HepG2 (cell line): ENCODE data around the gene JPH3. TPM values are rescaled to one million over a fixed set of nuclear protein-coding genes. Genes with fewer than 3 reads are reported as not detected.

Source experiments
- ATAC-seq: fragments of 200-7000 bp; cut with Tn5 transposase; 3 replicates; pipeline ENCODE4 v1.9.1; 2020; ENCODE audit warnings: mild to moderate bottlenecking, moderate library complexity
- BruUV-seq: library from RNA; stranded (reverse); fragments of 400-500 nt; replicated peaks from 2 replicates; lab custom pipeline; 2021; lab: Mats Ljungman, UMichigan
- CTCF ChIA-PET: fragments of 300-600 bp; formaldehyde crosslinking; extraction: SDS; loops from one replicate; lab custom pipeline; 2021; ENCODE audit warnings: low total read pairs, inconsistent platforms, low intra/inter-chr PET ratio; lab: Yijun Ruan, JAX
- POLR2A ChIA-PET: fragments of 350-600 bp; sonication (Branson Sonifier 250); formaldehyde crosslinking; loops from one replicate; lab custom pipeline; 2020; ENCODE audit warnings: antibody characterized with exemption, inconsistent platforms; lab: Yijun Ruan, JAX
- DNase-seq: peaks from one replicate; pipeline ENCODE4 v3.0.0-alpha.2; 2015; ENCODE audit warnings: low spot score
- FAIRE-seq: peaks from 3 replicates; lab custom pipeline; 2011; peaks lifted over from hg19 to GRCh38; lab: Jason Lieb, UNC
- H2AFZ ChIP-seq: one replicate; pipeline ENCODE4 v1.6.1; 2011; ENCODE audit warnings: low read length, inconsistent platforms
- H3K27ac ChIP-seq: fragments of 300-600 bp; 3 replicates; pipeline ENCODE4 v1.8.0; 2011; ENCODE audit warnings: mixed run types, mild to moderate bottlenecking, mixed read lengths, low read length, inconsistent platforms; ENCODE audit not compliant: insufficient read depth; ENCODE audit errors: extremely low read length
- H3K27me3 ChIP-seq, 2 experiments: fragments of 200-600 bp in 1 of 2; 2 replicates in 1 of 2; 3 replicates in 1 of 2; pipeline versions ENCODE4 v1.6.0 to v1.8.0; 2011; ENCODE audit warnings: low read length in 2 of 2, mild to moderate bottlenecking in 2 of 2, moderate library complexity in 2 of 2, inconsistent platforms in 1 of 2; ENCODE audit not compliant: insufficient read depth in 2 of 2, control insufficient read depth in 1 of 2
- H3K36me3 ChIP-seq, 2 experiments: fragments of 200-600 bp in 1 of 2; replicated peaks in 1 of 2; 2 replicates in 1 of 2; 3 replicates in 1 of 2; pipeline versions ENCODE4 v1.5.1 to v1.8.0; 2011; ENCODE audit warnings: low read length in 2 of 2, inconsistent platforms in 1 of 2; ENCODE audit not compliant: insufficient read depth in 2 of 2, control insufficient read depth in 1 of 2
- H3K4me1 ChIP-seq: 2 replicates; pipeline ENCODE4 v1.5.1; 2012; ENCODE audit warnings: low read length, inconsistent platforms; ENCODE audit not compliant: insufficient read depth
- H3K4me2 ChIP-seq: 2 replicates; pipeline ENCODE4 v1.6.0; 2011; ENCODE audit warnings: low read depth, low read length, inconsistent platforms
- H3K4me3 ChIP-seq, 3 experiments: fragments of 200-600 bp in 1 of 3; sonication (generic), shearing (Covaris generic) in 1 of 3; replicated peaks in 1 of 3; 2 replicates each; pipeline ENCODE4 v1.5.1; 2011 to 2016; ENCODE audit warnings: low read length in 3 of 3, inconsistent platforms in 2 of 3, low read depth in 2 of 3, mild to moderate bottlenecking in 2 of 3, control low read depth in 1 of 3, mixed read lengths in 1 of 3; ENCODE audit not compliant: insufficient read depth in 1 of 3
- H3K79me2 ChIP-seq: one replicate; pipeline ENCODE4 v1.6.1; 2011; ENCODE audit warnings: low read length, inconsistent platforms; ENCODE audit not compliant: insufficient read depth
- H3K9ac ChIP-seq: 2 replicates; pipeline ENCODE4 v1.6.0; 2011; ENCODE audit warnings: mild to moderate bottlenecking, low read depth, low read length, inconsistent platforms; ENCODE audit not compliant: insufficient read depth
- H3K9me3 ChIP-seq: 2 replicates; pipeline ENCODE4 v1.5.1; 2012; ENCODE audit warnings: mild to moderate bottlenecking, low read length
- H4K20me1 ChIP-seq: 2 replicates; pipeline ENCODE4 v1.6.0; 2011; ENCODE audit warnings: inconsistent platforms, mild to moderate bottlenecking, low read length, moderate library complexity; ENCODE audit not compliant: insufficient read depth
- SIN3A ChIP-seq: IDR thresholded peaks from 2 replicates; pipeline ENCODE4 v1.6.1; 2011; ENCODE audit warnings: low read depth, mild to moderate bottlenecking, control low read depth, low read length, borderline replicate concordance
- ZBTB1 ChIP-seq: sonication (generic); formaldehyde crosslinking; IDR thresholded peaks from 2 replicates; pipeline ENCODE4 v1.4.0; 2020; ENCODE audit warnings: missing genetic modification reagents, borderline replicate concordance
- ZHX1 ChIP-seq: sonication (generic); formaldehyde crosslinking; IDR thresholded peaks from 2 replicates; pipeline ENCODE4 v1.8.1; 2022; ENCODE audit warnings: low read depth, mild to moderate bottlenecking, missing genetic modification reagents
- ZNF616 ChIP-seq: sonication (generic); formaldehyde crosslinking; IDR thresholded peaks from 2 replicates; pipeline ENCODE4 v1.5.0; 2020; ENCODE audit warnings: low read depth, mild to moderate bottlenecking, missing genetic modification reagents
- WGBS: methylation state at CpG from one replicate; pipeline ENCODE4 v1.1.6; 2017; ENCODE audit warnings: low lambda C conversion rate; 5-methylcytosine and 5-hydroxymethylcytosine counted together
- in situ Hi-C: cut with HindIII; loops from 2 replicates; pipeline ENCODE4 v1.10.0; 2017; ENCODE audit warnings: low pct_unique_long_range_greater_than_20kb; ENCODE audit not compliant: extremely low pct_ligation_motif_present
- intact Hi-C: fragments of 100-400 bp; cut with micrococcal nuclease; formaldehyde crosslinking; loops from one replicate; pipeline ENCODE4 v1.10.0; 2022; ENCODE audit not compliant: unreplicated experiment
- polyA plus RNA-seq, 8 experiments: library from polyadenylated mRNA; depleted of rRNA in 3 of 8; stranded (reverse) in 7 of 8; unstranded in 1 of 8; fragments of >200 nt; fragmentation: Illumina TruSeq in 4 of 8; extraction: Trizol in 4 of 8; gene quantifications; 2 replicates each; pipeline versions ENCODE4 v1.2.1 to v1.2.3, GENCODE V29; 2011 to 2016; ENCODE audit warnings: low read depth in 4 of 8, missing spikeins in 1 of 8, mixed read lengths in 1 of 8; ENCODE audit not compliant: insufficient read depth in 1 of 8
- total RNA-seq, 5 experiments: library from RNA; depleted of rRNA; stranded (reverse); fragments of >200 nt; fragmentation: Illumina TruSeq; extraction: Trizol; gene quantifications; 2 replicates each; pipeline ENCODE4 v1.2.3, GENCODE V29; 2016; ENCODE audit warnings: low read depth in 1 of 5

JPH3 gene
- total and polyA plus RNA-seq, 2 of the 13 experiments (the other 11 are each of a cell fraction or from before 2014, with no cell fraction given): not detected

DNA sequence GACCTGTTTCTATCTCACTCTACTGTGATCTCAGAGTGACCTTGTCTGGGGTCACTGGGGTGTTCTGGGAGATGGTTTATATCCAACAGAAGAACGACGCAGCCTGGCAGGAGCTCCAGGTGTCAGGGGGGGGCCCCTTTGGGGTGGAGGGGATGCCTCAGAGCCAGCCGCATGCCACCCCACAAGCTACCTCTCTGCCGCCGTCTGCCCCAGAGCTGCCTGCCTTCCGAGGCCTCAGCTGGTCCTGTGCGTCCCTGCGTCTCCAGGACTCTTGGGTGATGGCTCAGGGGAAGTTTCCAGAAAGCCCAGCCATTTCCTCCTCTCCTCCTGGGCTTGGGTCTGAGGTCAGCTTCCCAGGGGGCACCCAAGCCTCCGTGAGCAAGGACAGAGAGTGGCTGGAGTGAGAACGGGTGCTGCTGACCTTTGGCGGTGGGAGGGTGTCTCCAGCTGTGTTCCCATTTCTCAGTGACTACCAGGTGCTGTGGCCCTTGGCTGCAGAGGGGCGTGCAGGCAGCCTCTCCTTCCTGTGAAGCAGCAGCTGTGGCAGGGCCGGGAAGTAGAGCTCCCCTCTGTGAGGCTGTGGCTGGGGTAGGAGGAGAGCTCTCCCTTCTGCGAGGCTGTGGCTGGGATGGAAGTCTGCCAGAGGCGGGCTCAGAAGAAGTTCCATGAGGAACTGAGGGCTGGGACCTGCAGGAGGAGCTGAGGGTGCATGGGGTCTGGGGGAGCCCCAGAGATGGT, 19.8 kb downstream of the JPH3 start:
- ChIA-PET POLR2A (no interaction called here), CTCF (no interaction called here)
- H3K4me1 ChIP-seq: no peaks in the 10 kb centered on the region
- ATAC-seq (no peak), DNase-seq (no peak), FAIRE-seq (no peak)
- peaks cover 3% of the 10 kb centered on the region; the same call in 1 of the 2 replicates for H4K20me1 ChIP-seq
- H3K79me2 ChIP-seq: no peaks in the 10 kb centered on the region
- BruUV-seq: no TSS peak
- H3K27ac ChIP-seq: no peak overlapping the region
- 34% methylated on average over 10 of the region's 15 CpGs for WGBS
- intact Hi-C loops: no loop called here
- in situ Hi-C loops: no loop called here
- H2AFZ ChIP-seq: no peak overlapping the region
- H3K9ac ChIP-seq: no peak overlapping the region
- H3K4me2 ChIP-seq: no peak overlapping the region
- TF ChIP-seq SIN3A (no peak), ZNF616 (CRISPR knock-in tag) (no peak), ZBTB1 (CRISPR knock-in tag) (no peak), ZHX1 (CRISPR knock-in tag) (no peak)
- H3K27me3 ChIP-seq: peaks cover 31 to 90% of the 10 kb centered on the region in 2 experiments
- no peaks in the 10 kb centered on the region for H3K9me3 ChIP-seq
- no peaks in the 10 kb centered on the region for H3K36me3 ChIP-seq
- no peak overlapping the region for H3K4me3 ChIP-seq
